Activated CD4-positive, CD25-positive, alpha-beta regulatory T cell treated with anti-CD3 and anti-CD28 coated beads, Interleukin-2, amount 50 U/mL, for 16 hours (primary cell): ENCODE measurements around the gene FBXO42.

ENCODE experiments used
- DNase-seq: peaks from one replicate; pipeline ENCODE4 v3.0.0-alpha.2; 2020; ENCODE audit warnings: low read depth, low spot score

Gene FBXO42

DNA sequence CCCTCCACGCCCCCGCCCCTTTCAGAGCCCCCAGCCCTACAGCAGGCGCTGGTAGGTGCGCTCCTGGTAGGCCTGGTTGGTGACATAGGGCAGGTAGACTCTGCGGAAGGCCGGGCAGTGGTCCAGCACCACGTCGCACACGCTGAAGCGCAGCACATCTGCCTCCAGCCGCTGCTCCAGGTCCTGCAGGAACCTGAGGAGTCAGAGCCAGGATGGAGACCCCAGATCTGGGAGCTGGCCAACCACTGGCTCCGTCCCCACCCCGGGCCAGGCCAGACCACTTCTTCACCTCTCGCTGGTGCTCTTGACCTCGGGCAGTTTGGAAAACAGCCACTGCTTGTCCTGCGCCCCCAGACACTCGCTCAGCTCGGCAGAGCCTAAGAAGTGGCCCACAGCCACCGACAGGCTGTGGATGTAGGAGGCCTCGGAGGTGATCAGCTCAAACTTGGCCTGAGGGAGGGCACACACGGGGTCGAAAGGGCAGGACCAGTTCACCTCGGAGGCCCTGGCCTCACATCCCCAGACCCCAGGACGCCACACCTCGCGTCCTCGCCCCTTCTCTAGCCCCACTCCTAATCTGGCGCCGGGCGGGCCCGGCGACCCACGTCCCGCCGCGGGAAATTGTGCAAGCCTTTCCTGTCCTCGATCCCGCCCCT lies 146.3 kb downstream of the FBXO42 start:
- no peak for DNase-seq

DNA sequence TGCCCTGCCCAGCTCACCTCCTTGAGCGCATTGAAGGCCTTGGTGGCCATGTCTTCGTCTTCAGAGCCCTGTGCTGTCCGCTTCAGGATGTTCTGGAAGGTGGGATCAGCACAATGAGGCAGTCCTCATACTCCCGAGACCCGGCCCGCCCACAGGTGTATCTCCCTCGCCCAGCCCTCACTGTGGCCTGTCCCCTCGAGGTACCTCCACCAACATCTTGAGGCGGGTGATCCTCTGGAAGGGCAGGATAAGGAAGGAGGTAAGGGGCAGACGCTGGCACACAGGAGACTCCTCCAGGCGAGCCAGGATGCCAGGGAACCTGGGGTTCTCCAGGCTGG lies 147.0 kb downstream of the FBXO42 start:
- no peak for DNase-seq

- DNase-seq = no peak
Observed at GRCh38 chr1:16204634-16205333, 147.5 kb downstream of the FBXO42 start.

- DNase-seq = no peak
Observed at GRCh38 chr1:16204216-16204615, 148.1 kb downstream of the FBXO42 start.

- no peak for DNase-seq
Observed at GRCh38 chr1:16203550-16203949, 148.7 kb downstream of the FBXO42 start.

DNA sequence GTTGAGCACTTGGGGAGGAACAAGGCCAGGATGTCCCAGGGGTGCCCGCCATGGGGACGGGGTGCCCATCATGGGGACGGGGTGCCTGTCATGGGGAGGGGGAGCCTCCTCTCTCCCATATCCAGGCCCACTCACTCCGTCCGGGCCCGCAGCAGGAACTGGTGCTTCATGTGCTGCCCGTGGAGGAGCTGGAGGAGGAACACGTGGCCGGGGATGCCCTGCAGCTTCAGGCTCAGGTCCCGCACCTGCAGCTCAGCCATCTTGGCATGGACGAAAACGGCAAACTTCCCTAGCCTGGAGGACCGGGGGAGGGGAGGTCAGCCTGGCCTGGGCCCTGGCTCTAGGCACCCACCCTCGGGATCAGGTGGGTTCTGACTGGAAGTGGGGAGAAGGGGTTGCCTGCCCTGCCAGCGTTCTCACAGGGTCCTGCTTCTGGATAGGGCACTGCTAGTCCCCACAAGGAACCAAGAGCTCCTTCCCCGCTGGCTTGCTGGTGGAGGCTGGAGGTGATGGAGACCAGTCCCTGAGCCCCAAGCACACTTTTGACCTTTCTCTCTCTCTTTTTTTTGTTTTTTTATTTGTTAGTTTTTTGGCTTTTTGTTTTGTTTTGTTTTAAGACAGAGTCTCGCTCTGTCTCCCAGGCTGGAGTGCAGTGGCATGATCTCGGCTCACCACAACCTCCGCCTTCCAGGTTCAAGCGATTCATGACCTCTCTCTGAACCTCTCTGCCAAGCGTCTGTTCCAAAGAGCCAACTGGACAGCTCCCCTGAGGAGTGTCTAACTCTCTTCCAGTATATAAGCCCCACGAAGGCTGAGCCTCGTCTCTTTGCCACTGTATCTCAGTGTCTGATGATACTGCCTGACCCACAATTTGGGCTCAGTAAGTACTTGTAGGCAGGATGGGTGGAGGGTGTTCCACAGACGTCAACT lies 149.7 kb downstream of the FBXO42 start:
- DNase-seq = no peak

GRCh38 chr1:16199700-16200099 lies 152.6 kb downstream of the FBXO42 start:
- no peak for DNase-seq

DNA sequence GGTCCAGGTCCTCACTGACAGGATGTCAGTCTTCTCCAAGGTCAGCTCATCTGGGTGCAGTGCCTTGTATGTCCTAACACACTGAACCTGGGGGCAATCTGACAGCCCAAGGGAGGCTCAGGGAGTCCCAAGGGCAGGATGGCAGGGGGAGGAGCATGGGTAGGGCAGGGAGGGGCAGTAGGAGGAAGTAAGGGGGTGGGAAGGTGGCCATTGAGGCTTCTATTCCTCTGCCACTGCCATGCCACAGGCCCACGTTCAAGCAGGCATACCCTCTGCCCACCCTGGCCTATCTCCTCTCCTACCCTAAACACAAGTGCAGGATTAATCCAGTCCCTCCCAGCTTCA lies 153.2 kb downstream of the FBXO42 start:
- no peak for DNase-seq

DNA sequence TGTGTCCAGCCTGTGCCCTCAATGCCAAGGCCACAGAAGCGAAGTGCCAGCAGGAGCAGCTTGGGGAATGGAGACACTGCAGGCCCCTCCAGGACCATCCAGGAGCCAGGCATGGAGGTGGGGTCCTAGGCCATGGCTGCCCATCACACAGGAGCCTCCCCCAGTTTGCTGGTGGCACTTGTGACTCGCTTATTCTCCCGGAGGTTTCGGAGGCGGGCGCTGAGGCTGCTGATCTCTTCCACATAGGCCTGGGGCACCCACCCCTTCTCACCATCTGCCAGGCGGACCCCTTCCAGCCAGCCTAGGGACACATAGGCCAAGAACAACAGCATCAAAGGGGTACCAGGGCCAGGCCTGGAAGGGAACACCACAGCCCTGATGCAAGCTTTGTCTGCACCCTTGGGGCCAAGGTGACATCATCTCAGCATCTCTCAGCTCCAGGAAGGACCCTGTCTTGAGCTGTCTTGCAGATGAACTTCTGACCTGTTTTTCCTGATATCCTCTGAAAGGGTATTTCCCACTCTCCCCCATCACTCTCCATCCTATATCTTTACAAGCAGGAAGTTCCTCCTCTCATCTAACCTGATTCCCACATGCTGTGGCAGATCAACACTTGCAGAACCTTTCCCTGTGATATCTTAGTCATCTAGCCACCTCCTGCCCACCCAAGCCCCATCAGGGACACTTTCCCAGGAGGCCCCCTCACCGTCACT lies 153.7 kb downstream of the FBXO42 start:
- DNase-seq = no peak

- no peak for DNase-seq
Observed at GRCh38 chr1:16196874-16197273, 155.4 kb downstream of the FBXO42 start.
